Activated CD8-positive, alpha-beta memory T cell treated with anti-CD3 and anti-CD28 coated beads, Interleukin-2, amount 50 U/mL, for 24 hours (primary cell): Measurements from ENCODE around the gene DLEU7.

Source experiments
- DNase-seq: peaks from one replicate; pipeline ENCODE4 v3.0.0-alpha.2; 2020; ENCODE audit errors: extremely low read depth

The DLEU7 gene

DNA sequence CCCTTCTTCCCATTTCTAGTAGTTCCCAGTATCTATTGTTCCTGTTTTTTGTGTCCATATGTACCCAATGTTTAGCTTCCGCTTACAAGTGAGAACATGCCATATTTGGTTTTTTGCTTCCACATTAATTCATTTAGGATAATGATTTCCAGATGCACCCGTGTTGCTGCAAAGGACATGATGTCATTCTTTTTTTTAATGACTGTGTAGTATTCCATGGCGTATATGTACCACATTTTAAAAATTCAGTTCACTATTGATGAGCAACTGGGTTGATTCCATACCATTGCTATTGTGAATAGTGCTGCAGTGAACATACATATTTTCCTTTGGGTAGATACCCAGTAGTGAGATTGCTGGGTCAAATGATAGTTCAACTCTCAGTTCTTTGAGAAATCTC, 50.5 kb downstream of the DLEU7 start:
- no peak for DNase-seq

DNA sequence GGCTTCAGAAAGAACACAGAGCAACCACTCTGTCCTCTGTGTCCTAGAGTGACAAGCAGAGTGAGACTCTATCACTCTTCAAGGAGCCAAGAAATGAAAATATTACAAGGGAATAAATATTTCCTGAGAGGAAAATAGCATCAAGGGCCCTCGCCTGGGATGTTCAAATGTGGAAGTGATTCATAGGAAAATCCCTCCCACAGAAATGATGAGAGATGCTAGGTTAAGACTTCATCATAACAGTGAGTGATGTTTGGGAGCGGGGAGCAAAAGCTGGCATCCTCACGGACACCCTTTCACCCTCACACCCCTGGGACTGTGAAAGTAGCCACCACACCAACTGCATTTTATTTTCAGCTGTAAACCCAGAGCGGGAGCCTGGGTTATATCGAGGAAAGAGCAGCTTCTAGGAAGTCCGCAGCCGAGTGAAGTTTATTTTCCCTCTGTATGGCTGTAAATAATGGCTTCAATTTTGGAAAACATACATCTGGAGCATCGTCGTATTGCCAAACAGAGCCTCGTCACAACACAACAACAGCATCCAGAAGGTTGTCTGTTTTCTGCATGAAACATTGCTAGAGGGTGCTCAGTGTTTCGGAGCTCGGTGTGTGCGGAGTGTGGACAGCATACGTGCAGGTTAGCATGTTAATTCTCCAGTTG, 54.8 kb downstream of the DLEU7 start:
- no peak for DNase-seq

DNA sequence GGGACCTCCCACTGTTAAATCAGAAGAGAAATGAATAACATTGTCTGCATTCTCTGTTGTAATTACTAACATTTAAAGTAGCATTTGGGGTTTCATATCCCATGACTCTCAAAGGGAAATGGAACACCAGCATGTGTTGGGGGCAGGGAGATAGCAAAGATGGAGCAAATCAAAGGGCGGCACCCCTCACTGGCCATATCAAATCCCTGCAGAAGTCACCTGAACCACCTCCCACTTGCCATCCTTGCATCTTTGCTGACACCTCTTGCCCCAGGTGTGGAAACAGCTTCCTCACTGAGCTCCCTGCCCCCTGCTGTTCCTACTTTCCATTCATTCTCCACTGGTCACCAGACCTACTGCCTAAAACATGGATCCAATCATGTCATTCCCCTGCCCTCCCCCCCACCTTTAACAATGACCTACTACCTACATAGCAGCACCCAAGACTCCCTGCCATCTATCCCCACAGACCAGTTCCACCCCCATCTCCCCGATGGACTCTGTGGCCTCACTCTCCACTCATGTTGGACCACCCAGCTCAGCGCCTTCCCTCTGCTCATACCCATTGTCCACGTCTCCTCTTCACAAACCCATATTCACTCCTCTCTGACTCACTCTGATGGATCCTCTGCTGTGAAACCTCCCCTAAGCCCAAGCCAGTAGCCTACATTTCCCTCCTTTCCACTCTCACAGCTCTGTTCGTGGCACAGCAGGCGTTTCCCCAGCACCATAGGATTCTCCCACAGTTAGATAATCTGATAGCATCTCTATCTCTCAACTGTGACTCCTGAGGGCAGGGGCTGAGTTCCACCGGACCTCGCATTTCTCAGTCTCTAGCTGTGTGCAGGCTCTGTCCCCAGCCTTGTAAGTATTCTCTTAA, 55.9 kb downstream of the DLEU7 start:
- DNase-seq: no peak

DNA sequence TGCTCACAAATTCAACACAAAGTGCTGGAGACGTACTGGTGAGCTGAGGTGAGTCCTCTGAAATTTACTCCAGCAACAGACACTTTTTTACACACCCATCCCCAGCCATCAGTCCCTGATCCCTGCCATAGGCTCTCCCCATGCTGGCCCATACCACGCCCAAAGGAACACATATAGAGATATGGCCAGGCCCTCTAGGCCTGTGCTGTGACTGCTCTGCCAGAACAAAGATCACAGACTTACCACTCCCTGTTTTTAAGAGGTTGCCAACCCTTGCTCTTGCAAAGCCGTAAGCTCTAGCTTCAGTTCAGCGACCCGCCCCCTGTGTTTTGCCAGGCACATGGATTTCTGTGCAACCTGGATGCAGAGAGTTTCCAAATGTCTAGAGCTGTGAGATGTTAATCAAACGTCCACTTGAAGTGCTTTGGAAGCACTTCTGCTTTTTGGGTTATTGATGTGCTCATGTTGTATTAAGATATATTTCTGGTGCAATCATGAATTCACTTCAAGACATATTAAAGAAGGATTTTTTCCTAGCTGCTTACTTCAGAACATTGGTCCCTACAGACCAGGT, 59.7 kb downstream of the DLEU7 start:
- DNase-seq: no peak

DNA sequence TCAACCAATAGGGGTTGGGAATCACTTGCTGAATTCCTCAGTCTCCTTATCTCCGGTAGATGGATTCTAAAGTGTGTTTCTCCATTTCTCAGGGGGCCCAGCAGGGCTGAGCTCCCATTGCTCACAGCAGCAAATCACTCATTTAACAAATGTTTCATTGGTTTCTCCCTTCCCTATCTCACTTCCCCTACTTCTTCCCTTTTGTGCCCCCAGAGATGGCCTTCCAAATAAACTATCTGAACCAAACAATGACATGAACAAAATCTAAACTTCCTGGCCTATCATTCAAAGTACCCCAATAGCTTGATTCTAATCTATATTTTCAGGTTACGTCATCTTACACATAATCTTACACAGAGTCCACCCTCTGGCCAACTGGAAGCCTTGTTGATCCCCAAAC, 60.4 kb downstream of the DLEU7 start:
- DNase-seq: no peak

DNA sequence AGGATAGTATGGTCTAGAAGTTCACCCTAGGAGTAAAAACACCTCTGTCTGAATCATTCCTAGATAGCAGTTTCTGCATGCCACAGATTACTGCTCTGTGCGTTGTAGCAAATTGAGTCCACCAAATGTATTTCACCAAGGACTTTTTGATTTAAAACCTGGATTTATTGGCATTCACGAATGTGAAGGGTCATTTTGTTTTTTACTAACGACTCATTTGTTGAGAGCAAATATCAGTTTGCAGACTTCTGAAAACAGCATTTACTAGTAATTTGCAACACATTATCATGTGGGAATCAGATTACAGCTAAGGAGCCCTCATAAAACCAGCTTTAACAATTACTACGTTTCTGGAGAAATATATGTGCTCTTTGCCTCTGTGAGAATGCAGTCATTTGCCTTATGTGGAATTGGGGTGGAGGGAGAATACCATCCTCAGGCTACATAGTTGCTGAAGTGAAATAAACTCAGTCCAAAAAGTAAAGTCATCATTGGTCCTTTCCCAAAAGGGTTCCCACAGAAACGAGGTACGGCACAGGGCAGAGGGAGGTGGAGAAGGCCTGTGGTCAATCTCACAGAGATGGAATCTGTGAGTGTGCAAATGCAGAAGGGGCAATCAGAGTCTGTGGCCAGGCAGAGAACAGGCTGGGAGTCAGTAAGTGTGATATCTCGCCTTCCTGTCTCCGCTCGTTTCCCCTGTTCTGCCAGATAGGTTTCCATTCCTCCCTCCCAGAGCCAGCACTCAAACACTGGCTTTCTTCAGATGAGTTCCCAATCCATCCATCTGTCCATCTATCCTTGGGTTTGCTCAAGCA, 63.1 kb downstream of the DLEU7 start:
- no peak for DNase-seq

DNA sequence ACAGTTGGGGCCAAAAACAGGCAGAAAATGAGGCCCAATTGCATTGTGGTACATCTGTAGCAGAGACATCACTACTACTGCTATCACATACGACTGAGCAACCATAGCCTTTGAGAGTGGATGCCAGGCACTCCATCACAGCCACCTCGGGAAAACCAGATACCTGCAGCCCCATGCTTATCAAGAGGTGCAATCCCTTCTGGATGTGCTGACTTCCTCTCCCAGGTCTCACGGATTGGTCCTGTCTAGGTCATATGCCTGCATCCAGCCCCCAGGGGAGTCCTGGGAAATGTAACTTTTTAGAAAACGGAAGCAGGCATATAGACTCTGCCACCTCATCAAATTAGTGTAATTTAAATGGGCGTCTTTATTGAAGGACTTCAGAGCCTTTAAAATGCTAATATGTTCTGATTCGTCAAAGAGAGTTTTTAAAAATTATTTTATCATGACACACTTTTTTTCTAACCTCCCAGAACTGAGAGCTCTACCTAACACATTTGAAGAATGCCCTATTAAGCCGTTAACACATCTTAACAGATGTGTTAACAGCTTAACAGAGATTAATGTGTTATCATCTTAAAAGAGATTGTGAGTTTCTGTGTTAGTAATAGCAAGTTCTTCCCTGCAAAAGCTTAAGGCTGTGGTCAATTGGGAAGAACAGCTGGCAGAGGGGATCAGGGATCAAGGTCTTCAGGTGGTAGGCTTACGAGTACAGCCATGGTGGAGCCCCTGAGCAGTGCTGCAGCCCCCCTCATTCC, 63.9 kb downstream of the DLEU7 start:
- no peak for DNase-seq
